Large intestine (tissue), 3 donors: ENCODE data around the gene PDIA5. TPM values are rescaled to one million over a fixed set of nuclear protein-coding genes. Genes with fewer than 3 reads are reported as not detected.

Experiments
- DNase-seq, 2 donors: peaks; one replicate each; pipeline versions ENCODE4 v3.0.0 to v3.0.0-alpha.2; 2013
- H3K27ac ChIP-seq: one replicate; pipeline ENCODE4 v1.5.1; 2013; ENCODE audit warnings: low read length
- H3K27me3 ChIP-seq: 2 replicates; pipeline ENCODE4 v1.6.1; 2013; ENCODE audit warnings: low read length; ENCODE audit not compliant: control insufficient read depth, insufficient read depth
- H3K36me3 ChIP-seq: 2 replicates; pipeline ENCODE4 v1.6.1; 2013; ENCODE audit warnings: low read length; ENCODE audit not compliant: control insufficient read depth, insufficient read depth
- H3K4me1 ChIP-seq: one replicate; pipeline ENCODE4 v1.6.1; 2013; ENCODE audit warnings: low read length; ENCODE audit not compliant: control insufficient read depth, insufficient read depth
- H3K4me3 ChIP-seq: one replicate; pipeline ENCODE4 v1.5.1; 2013; ENCODE audit warnings: low read length
- H3K9me3 ChIP-seq: one replicate; pipeline ENCODE4 v1.6.1; 2013; ENCODE audit warnings: mild to moderate bottlenecking, low read depth, low read length, moderate library complexity; ENCODE audit not compliant: control insufficient read depth
- WGBS: methylation state at CpG from one replicate; pipeline ENCODE4 v1.1.5; 2013; ENCODE audit warnings: low lambda C conversion rate; ENCODE audit not compliant: insufficient coverage; 5-methylcytosine and 5-hydroxymethylcytosine counted together
- polyA plus RNA-seq: library from polyadenylated mRNA; unstranded; fragments of 120-200 nt; gene quantifications from one replicate; pipeline ENCODE4 v1.2.1, GENCODE V29; 2013

The PDIA5 gene
- polyA plus RNA-seq, 1 donor, result 39.6 TPM

- Histone ChIP-seq H3K9me3 (no peaks in the 10 kb centered on the region), H3K4me1 (peaks cover 4% of the 10 kb centered on the region), H3K4me3 (no peak overlapping the region), H3K27ac (no peak overlapping the region), H3K27me3 (peaks cover 5% of the 10 kb centered on the region), H3K36me3 (no peaks in the 10 kb centered on the region)
- no peak for DNase-seq
- WGBS, result 71% methylated on average over 1 of the region's 3 CpGs
Measured at GRCh38 chr3:123039178-123039577, 27.6 kb upstream of the PDIA5 start.

GRCh38 chr3:123042413-123042812 lies 24.4 kb upstream of the PDIA5 start:
- WGBS, result 80% methylated on average over 1 of the region's 6 CpGs
- Histone ChIP-seq H3K27ac (no peak overlapping the region), H3K36me3 (no peaks in the 10 kb centered on the region), H3K27me3 (peaks cover 7% of the 10 kb centered on the region), H3K9me3 (no peaks in the 10 kb centered on the region), H3K4me1 (no peaks in the 10 kb centered on the region), H3K4me3 (no peak overlapping the region)
- no peak for DNase-seq

GRCh38 chr3:123044981-123045763 lies 21.7 kb upstream of the PDIA5 start:
- WGBS, result 100% methylated on average over 1 of the region's 5 CpGs
- H3K9me3 ChIP-seq, result no peaks in the 10 kb centered on the region
- H3K36me3 ChIP-seq, result no peaks in the 10 kb centered on the region
- no peak overlapping the region for H3K4me3 ChIP-seq
- peaks cover 2% of the 10 kb centered on the region for H3K27me3 ChIP-seq
- peak in 1 of 2 donors; percentile 16 for DNase-seq
- no peaks in the 10 kb centered on the region for H3K4me1 ChIP-seq
- H3K27ac ChIP-seq, result no peak overlapping the region

- H3K4me3 ChIP-seq, result no peak overlapping the region
- H3K9me3 ChIP-seq, result no peaks in the 10 kb centered on the region
- WGBS, result no CpG with 5 or more reads among the region's 10 CpGs
- no peaks in the 10 kb centered on the region for H3K4me1 ChIP-seq
- no peak overlapping the region for H3K27ac ChIP-seq
- no peaks in the 10 kb centered on the region for H3K36me3 ChIP-seq
- DNase-seq, result no peak
- peaks cover 2% of the 10 kb centered on the region for H3K27me3 ChIP-seq
Measured at GRCh38 chr3:123046262-123047061, 20.4 kb upstream of the PDIA5 start.

- WGBS, result no CpG with 5 or more reads among the region's 3 CpGs
Measured at GRCh38 chr3:123047062-123047319, 19.8 kb upstream of the PDIA5 start.

GRCh38 chr3:123048480-123049237 lies 18.2 kb upstream of the PDIA5 start:
- DNase-seq, result no peak
- no CpG with 5 or more reads among the region's 13 CpGs for whole genome bisulfite sequencing
- H3K4me1 ChIP-seq, result no peaks in the 10 kb centered on the region
- H3K4me3 ChIP-seq, result no peak overlapping the region
- H3K9me3 ChIP-seq, result no peaks in the 10 kb centered on the region
- H3K36me3 ChIP-seq, result no peaks in the 10 kb centered on the region
- peaks cover 5% of the 10 kb centered on the region for H3K27me3 ChIP-seq
- no peak overlapping the region for H3K27ac ChIP-seq

More at GRCh38 chr3:123047062-123047319, 19.8 kb upstream of the PDIA5 start:
- Histone ChIP-seq H3K4me1 (no peaks in the 10 kb centered on the region), H3K4me3 (no peak overlapping the region), H3K27me3 (peaks cover 2% of the 10 kb centered on the region), H3K36me3 (no peaks in the 10 kb centered on the region), H3K27ac (no peak overlapping the region), H3K9me3 (no peaks in the 10 kb centered on the region)
- DNase-seq, result no peak

- no peaks in the 10 kb centered on the region for H3K4me1 ChIP-seq
- no peak overlapping the region for H3K4me3 ChIP-seq
- DNase-seq, result no peak
- H3K36me3 ChIP-seq, result no peaks in the 10 kb centered on the region
- peaks cover 8% of the 10 kb centered on the region for H3K27me3 ChIP-seq
- H3K27ac ChIP-seq, result no peak overlapping the region
- 60% methylated on average over 1 of the region's 2 CpGs for WGBS
- H3K9me3 ChIP-seq, result no peaks in the 10 kb centered on the region
Measured at GRCh38 chr3:123050666-123051065, 16.2 kb upstream of the PDIA5 start.

- no peak overlapping the region for H3K4me3 ChIP-seq
- H3K9me3 ChIP-seq, result no peaks in the 10 kb centered on the region
- WGBS, result 44% methylated on average over 1 of the region's 2 CpGs
- H3K27me3 ChIP-seq, result peaks cover 7% of the 10 kb centered on the region
- H3K27ac ChIP-seq, result no peak overlapping the region
- no peak for DNase-seq
- no peaks in the 10 kb centered on the region for H3K36me3 ChIP-seq
- no peaks in the 10 kb centered on the region for H3K4me1 ChIP-seq
Measured at GRCh38 chr3:123053107-123053506, 13.7 kb upstream of the PDIA5 start.

- Histone ChIP-seq H3K4me3 (no peak overlapping the region), H3K27ac (no peak overlapping the region), H3K9me3 (no peaks in the 10 kb centered on the region), H3K27me3 (peaks cover 7% of the 10 kb centered on the region), H3K36me3 (no peaks in the 10 kb centered on the region), H3K4me1 (no peaks in the 10 kb centered on the region)
- 100% methylated on average over 1 of the region's 5 CpGs for WGBS
- DNase-seq, result no peak
Measured at GRCh38 chr3:123054109-123054778, 12.6 kb upstream of the PDIA5 start.

- Histone ChIP-seq H3K27me3 (peaks cover 7% of the 10 kb centered on the region), H3K4me3 (no peak overlapping the region), H3K36me3 (no peaks in the 10 kb centered on the region), H3K27ac (no peak overlapping the region), H3K9me3 (no peaks in the 10 kb centered on the region), H3K4me1 (no peaks in the 10 kb centered on the region)
- 67% methylated on average over 1 of the region's 4 CpGs for WGBS
- DNase-seq, result no peak
Measured at GRCh38 chr3:123054931-123055330, 11.9 kb upstream of the PDIA5 start.
